Gastrocnemius medialis (tissue), 4 donors: ENCODE data around the gene SRSF2.

ENCODE experiments used
- CTCF ChIP-seq, 5 experiments: fragments of 450-650 bp in 3 of 5; fragments of 200-600 bp in 2 of 5; sonication (generic) in 2 of 5; IDR thresholded peaks in 4 of 5; conservative IDR thresholded peaks in 1 of 5; 1 replicate in 4 of 5; 2 replicates in 1 of 5; pipeline ENCODE4 v1.5.1; 2016 to 2019; ENCODE audit warnings: antibody characterized with exemption in 5 of 5, mild to moderate bottlenecking in 3 of 5, moderate library complexity in 3 of 5
- POLR2A ChIP-seq, 2 donors: fragments of 450-650 bp; IDR thresholded peaks; one replicate each; pipeline ENCODE4 v1.6.1; 2017; ENCODE audit warnings: antibody characterized with exemption in 2 of 2, mild to moderate bottlenecking in 2 of 2, moderate library complexity in 2 of 2

DNA sequence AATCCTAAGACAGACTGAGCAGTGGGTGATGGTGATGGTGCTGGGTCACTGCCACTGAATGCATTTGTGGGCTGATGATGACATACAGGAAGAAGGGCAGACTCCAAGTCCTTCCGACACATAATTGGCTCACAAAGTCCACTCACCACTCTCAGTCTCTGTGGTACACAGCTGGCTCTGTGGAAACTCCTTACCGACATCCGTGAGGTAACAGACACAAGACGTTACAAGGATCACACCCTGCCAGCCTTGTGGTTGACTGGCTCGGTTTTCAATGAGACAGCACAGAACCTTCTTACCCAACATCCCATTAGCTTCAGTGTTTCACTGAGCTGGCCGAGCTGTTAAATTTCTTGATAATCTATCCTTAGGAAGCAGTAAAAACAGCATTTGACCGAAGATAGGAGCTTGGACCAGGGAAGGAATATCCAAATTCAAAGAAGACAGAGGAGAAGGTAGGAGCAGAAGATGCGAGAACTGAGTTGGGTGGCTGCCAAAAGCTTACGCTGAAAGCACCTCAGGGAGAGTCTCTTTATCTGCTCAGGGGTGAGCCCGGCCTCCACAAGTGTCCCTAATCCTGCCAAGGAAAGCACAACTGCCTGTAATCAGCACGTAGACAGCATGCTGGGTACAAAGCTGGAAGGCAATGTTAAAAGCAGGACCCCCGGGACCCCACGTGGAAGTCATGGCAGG, 20.8 kb downstream of the SRSF2 start:
- TF ChIP-seq CTCF (IDR thresholded peaks at IDR 0.05 in 4 of 5, conservative IDR thresholded peaks at IDR 0.05 in 1 of 5) (no peak), POLR2A (IDR thresholded peaks at IDR 0.05) (no peak)
